ENCODE measurements around the gene TMEM82. TPM values are rescaled to one million over a fixed set of nuclear protein-coding genes. Genes with fewer than 3 reads are reported as not detected.
A peak's percentile ranks its signal among the peaks of the same experiment; 100 is the strongest.

The TMEM82 gene
- total and polyA plus RNA-seq, 5 experiments from 2014 or later: not detected

GRCh38 chr1:15707239-15707925 is 34.9 kb upstream of the TMEM82 start:
- POLR2A ChIA-PET: no interaction called here

GRCh38 chr1:15708486-15709137 is 33.7 kb upstream of the TMEM82 start:
- DNase-seq (no peak), ATAC-seq (no peak)
- H3K36me3 Mint-ChIP-seq: peaks cover 0 to 12% (median 0%) of the 10 kb centered on the region in 3 donors
- POLR2A ChIA-PET: interaction anchor here (0.6 to 1.1 kb wide), 2 partner anchors 11 to 134 kb away, joined by 3 to 5 read pairs; no protein-coding TSS in a partner anchor
- H3K27me3 Mint-ChIP-seq: no peaks in the 10 kb centered on the region
- no peak overlapping the region for H3K4me3 Mint-ChIP-seq
- peaks cover 13 to 37% (median 25%) of the 10 kb centered on the region in 4 donors for H3K4me1 Mint-ChIP-seq
- peak overlapping the region in 1 of 10 donors; percentile 5 for H3K27ac Mint-ChIP-seq
- no peaks in the 10 kb centered on the region for H3K9me3 Mint-ChIP-seq

More at GRCh38 chr1:15707239-15707925, 34.9 kb upstream of the TMEM82 start:
- H3K27me3 Mint-ChIP-seq: no peaks in the 10 kb centered on the region
- no peak overlapping the region for H3K27ac Mint-ChIP-seq
- no peaks in the 10 kb centered on the region for H3K9me3 Mint-ChIP-seq
- H3K4me3 Mint-ChIP-seq: no peak overlapping the region
- H3K36me3 Mint-ChIP-seq: peaks cover 0 to 12% (median 0%) of the 10 kb centered on the region in 3 donors
- ATAC-seq (no peak), DNase-seq (no peak)
- H3K4me1 Mint-ChIP-seq: peaks cover 18 to 46% (median 28%) of the 10 kb centered on the region in 4 donors

- no peak overlapping the region for H3K4me3 Mint-ChIP-seq
- POLR2A ChIA-PET: interaction anchor here (0.6 to 1.1 kb wide), 2 partner anchors 12 to 135 kb away, joined by 3 to 5 read pairs; no protein-coding TSS in a partner anchor
- H3K9me3 Mint-ChIP-seq: no peaks in the 10 kb centered on the region
- ATAC-seq (no peak), DNase-seq (no peak)
- no peak overlapping the region for H3K27ac Mint-ChIP-seq
- H3K4me1 Mint-ChIP-seq: peaks cover 12 to 34% (median 23%) of the 10 kb centered on the region in 4 donors
- no peaks in the 10 kb centered on the region for H3K27me3 Mint-ChIP-seq
- peaks cover 0 to 12% (median 0%) of the 10 kb centered on the region in 3 donors for H3K36me3 Mint-ChIP-seq
These were observed 33.1 kb upstream of the TMEM82 start for GRCh38 chr1:15709226-15709625.

GRCh38 chr1:15712168-15712567 is 30.1 kb upstream of the TMEM82 start:
- Mint-ChIP-seq H3K27ac (peak overlapping the region in 1 of 10 donors; percentile 32), H3K27me3 (no peaks in the 10 kb centered on the region), H3K36me3 (peaks cover 0 to 22% (median 0%) of the 10 kb centered on the region in 3 donors), H3K4me1 (peaks cover 0 to 17% (median 10%) of the 10 kb centered on the region in 4 donors), H3K4me3 (no peak overlapping the region), H3K9me3 (no peaks in the 10 kb centered on the region)
- DNase-seq: no peak
- ATAC-seq: no peak
- POLR2A ChIA-PET: interaction anchor here (0.6 kb wide), 2 partner anchors 15 to 46 kb away, joined by 3 to 5 read pairs; no protein-coding TSS in a partner anchor

- Mint-ChIP-seq H3K27me3 (no peaks in the 10 kb centered on the region), H3K4me3 (no peak overlapping the region), H3K4me1 (peaks cover under 1 to 11% (median 7%) of the 10 kb centered on the region in 4 donors), H3K27ac (peak overlapping the region in 4 of 10 donors; percentile 15 to 69 (median 22)), H3K36me3 (peaks cover 0 to 44% (median 0%) of the 10 kb centered on the region in 3 donors), H3K9me3 (no peaks in the 10 kb centered on the region)
- POLR2A ChIA-PET: interaction anchor here (0.6 to 0.7 kb wide), 2 partner anchors 30 to 144 kb away, joined by 4 to 6 read pairs; no protein-coding TSS in a partner anchor
- DNase-seq (no peak), ATAC-seq (no peak)
These were observed 27.7 kb upstream of the TMEM82 start for GRCh38 chr1:15714406-15715136.

- peaks cover 0 to 63% (median 0%) of the 10 kb centered on the region in 3 donors for H3K36me3 Mint-ChIP-seq
- H3K27ac Mint-ChIP-seq: no peak overlapping the region
- ATAC-seq (no peak), DNase-seq (no peak)
- H3K4me1 Mint-ChIP-seq: peaks cover 0 to 2% (median under 1%) of the 10 kb centered on the region in 4 donors
- no peak overlapping the region for H3K4me3 Mint-ChIP-seq
- H3K9me3 Mint-ChIP-seq: no peaks in the 10 kb centered on the region
- H3K27me3 Mint-ChIP-seq: no peaks in the 10 kb centered on the region
- POLR2A ChIA-PET: no interaction called here
These were observed 24.7 kb upstream of the TMEM82 start for GRCh38 chr1:15717418-15718125.

GRCh38 chr1:15718199-15718601 is 24.1 kb upstream of the TMEM82 start:
- no peaks in the 10 kb centered on the region for H3K27me3 Mint-ChIP-seq
- H3K4me3 Mint-ChIP-seq: no peak overlapping the region
- no peaks in the 10 kb centered on the region for H3K9me3 Mint-ChIP-seq
- H3K27ac Mint-ChIP-seq: no peak overlapping the region
- POLR2A ChIA-PET: no interaction called here
- peaks cover 0 to 2% (median under 1%) of the 10 kb centered on the region in 4 donors for H3K4me1 Mint-ChIP-seq
- ATAC-seq (no peak), DNase-seq (no peak)
- H3K36me3 Mint-ChIP-seq: peaks cover 0 to 68% (median 0%) of the 10 kb centered on the region in 3 donors

- H3K27me3 Mint-ChIP-seq: no peaks in the 10 kb centered on the region
- DNase-seq: no peak
- peaks cover 0 to 70% (median 0%) of the 10 kb centered on the region in 3 donors for H3K36me3 Mint-ChIP-seq
- POLR2A ChIA-PET: no interaction called here
- peaks cover 0 to 3% (median 0%) of the 10 kb centered on the region in 4 donors for H3K4me1 Mint-ChIP-seq
- H3K27ac Mint-ChIP-seq: peak overlapping the region in 3 of 10 donors; percentile 19 to 48 (median 19)
- no peaks in the 10 kb centered on the region for H3K9me3 Mint-ChIP-seq
- ATAC-seq: no peak
- peak overlapping the region in 1 of 10 donors; percentile 12 for H3K4me3 Mint-ChIP-seq
These were observed 22.7 kb upstream of the TMEM82 start for GRCh38 chr1:15719381-15720120.

- no peaks in the 10 kb centered on the region for H3K27me3 Mint-ChIP-seq
- H3K36me3 Mint-ChIP-seq: peaks cover 0 to 68% (median 0%) of the 10 kb centered on the region in 3 donors
- H3K4me1 Mint-ChIP-seq: peaks cover 0 to 4% (median 0%) of the 10 kb centered on the region in 4 donors
- H3K4me3 Mint-ChIP-seq: no peak overlapping the region
- H3K9me3 Mint-ChIP-seq: no peaks in the 10 kb centered on the region
- ATAC-seq (no peak), DNase-seq (no peak)
- POLR2A ChIA-PET: no interaction called here
- no peak overlapping the region for H3K27ac Mint-ChIP-seq
These were observed 21.4 kb upstream of the TMEM82 start for GRCh38 chr1:15720861-15721260.

GRCh38 chr1:15722411-15722810 is 19.9 kb upstream of the TMEM82 start:
- H3K27ac Mint-ChIP-seq: peak overlapping the region in 2 of 10 donors; percentile 21 to 59
- POLR2A ChIA-PET: no interaction called here

GRCh38 chr1:15722836-15723532 is 19.3 kb upstream of the TMEM82 start:
- POLR2A ChIA-PET: interaction anchor here (0.7 kb wide), 1 partner anchor 13 kb away, joined by 3 read pairs; the partner anchor contains the start of gene SLC25A34
- H3K36me3 Mint-ChIP-seq: peaks cover 0 to 65% (median 0%) of the 10 kb centered on the region in 3 donors
- no peaks in the 10 kb centered on the region for H3K27me3 Mint-ChIP-seq
- DNase-seq (no peak), ATAC-seq (no peak)
- no peak overlapping the region for H3K4me3 Mint-ChIP-seq
- H3K4me1 Mint-ChIP-seq: peaks cover 0 to 4% (median 0%) of the 10 kb centered on the region in 4 donors
- no peaks in the 10 kb centered on the region for H3K9me3 Mint-ChIP-seq
- H3K27ac Mint-ChIP-seq: peak overlapping the region in 2 of 10 donors; percentile 15 to 59

More at GRCh38 chr1:15722411-15722810, 19.9 kb upstream of the TMEM82 start:
- H3K4me3 Mint-ChIP-seq: no peak overlapping the region
- no peaks in the 10 kb centered on the region for H3K9me3 Mint-ChIP-seq
- H3K4me1 Mint-ChIP-seq: peaks cover 0 to 4% (median 0%) of the 10 kb centered on the region in 4 donors
- DNase-seq: no peak
- ATAC-seq: no peak
- no peaks in the 10 kb centered on the region for H3K27me3 Mint-ChIP-seq
- peaks cover 0 to 65% (median 0%) of the 10 kb centered on the region in 3 donors for H3K36me3 Mint-ChIP-seq
